Anterior cingulate cortex (tissue), 58 donors: ENCODE measurements around the gene DPPA2.
"Not testable (repeated sequence)": the region's sequence is repeated elsewhere in the genome, so short reads cannot be mapped to it uniquely, and the experiment has no call there.

Source experiments
- DNase-seq, 58 donors: peaks; one replicate each; lab custom pipeline; 2025; lab: John Stamatoyannopoulos, UW

Gene DPPA2

GRCh38 chr3:109316162-109316730 is at the start of gene DPPA2:
TSS of gene DPPA2 (minus strand) at chr3:109316517. CDS start at chr3:109314542, 1,975 bp downstream.
- DNase-seq, result no peak

- no peak for DNase-seq
These were observed 47.8 kb upstream of the DPPA2 start for GRCh38 chr3:109364088-109364487.

- DNase-seq, result no peak
These were observed 47.3 kb upstream of the DPPA2 start for GRCh38 chr3:109363634-109364033.

GRCh38 chr3:109362823-109363222 is 46.5 kb upstream of the DPPA2 start:
- DNase-seq, result no peak

- not testable (repeated sequence) for DNase-seq
These were observed 42.5 kb upstream of the DPPA2 start for GRCh38 chr3:109358809-109359208.

- no peak for DNase-seq
These were observed 40.3 kb upstream of the DPPA2 start for GRCh38 chr3:109356442-109357155.

GRCh38 chr3:109355625-109356441 is 39.5 kb upstream of the DPPA2 start:
- no peak for DNase-seq

- no peak for DNase-seq
These were observed 36.7 kb upstream of the DPPA2 start for GRCh38 chr3:109353057-109353456.

GRCh38 chr3:109351231-109351630 is 34.9 kb upstream of the DPPA2 start:
- no peak for DNase-seq

- no peak for DNase-seq
These were observed 30.5 kb upstream of the DPPA2 start for GRCh38 chr3:109346770-109347295.

GRCh38 chr3:109346099-109346498 is 29.8 kb upstream of the DPPA2 start:
- DNase-seq, result no peak

- no peak for DNase-seq
These were observed 23.7 kb upstream of the DPPA2 start for GRCh38 chr3:109339714-109340648.

GRCh38 chr3:109339197-109339596 is 22.9 kb upstream of the DPPA2 start:
- no peak for DNase-seq

GRCh38 chr3:109338322-109338721 is 22.0 kb upstream of the DPPA2 start:
- DNase-seq, result no peak

- DNase-seq, result no peak
These were observed 21.1 kb upstream of the DPPA2 start, which contains the start of gene DPPA4 for GRCh38 chr3:109337393-109337792. TSS of gene DPPA4 (minus strand) at chr3:109337546. CDS start at chr3:109337517, 29 bp downstream.

GRCh38 chr3:109336291-109336861 is 20.1 kb upstream of the DPPA2 start:
- no peak for DNase-seq

- no peak for DNase-seq
These were observed 18.3 kb upstream of the DPPA2 start for GRCh38 chr3:109334572-109334971.

- DNase-seq, result no peak
These were observed 15.4 kb upstream of the DPPA2 start for GRCh38 chr3:109331692-109332091.

GRCh38 chr3:109330405-109330804 is 14.1 kb upstream of the DPPA2 start:
- no peak for DNase-seq

- no peak for DNase-seq
These were observed 11.9 kb upstream of the DPPA2 start for GRCh38 chr3:109328202-109328601.
